ENCODE data around the gene CFAP99. TPM values are rescaled to one million over a fixed set of nuclear protein-coding genes. Genes with fewer than 3 reads are reported as not detected.

Gene CFAP99
- total RNA-seq, 1 donor from 2014 or later, result not detected

DNA sequence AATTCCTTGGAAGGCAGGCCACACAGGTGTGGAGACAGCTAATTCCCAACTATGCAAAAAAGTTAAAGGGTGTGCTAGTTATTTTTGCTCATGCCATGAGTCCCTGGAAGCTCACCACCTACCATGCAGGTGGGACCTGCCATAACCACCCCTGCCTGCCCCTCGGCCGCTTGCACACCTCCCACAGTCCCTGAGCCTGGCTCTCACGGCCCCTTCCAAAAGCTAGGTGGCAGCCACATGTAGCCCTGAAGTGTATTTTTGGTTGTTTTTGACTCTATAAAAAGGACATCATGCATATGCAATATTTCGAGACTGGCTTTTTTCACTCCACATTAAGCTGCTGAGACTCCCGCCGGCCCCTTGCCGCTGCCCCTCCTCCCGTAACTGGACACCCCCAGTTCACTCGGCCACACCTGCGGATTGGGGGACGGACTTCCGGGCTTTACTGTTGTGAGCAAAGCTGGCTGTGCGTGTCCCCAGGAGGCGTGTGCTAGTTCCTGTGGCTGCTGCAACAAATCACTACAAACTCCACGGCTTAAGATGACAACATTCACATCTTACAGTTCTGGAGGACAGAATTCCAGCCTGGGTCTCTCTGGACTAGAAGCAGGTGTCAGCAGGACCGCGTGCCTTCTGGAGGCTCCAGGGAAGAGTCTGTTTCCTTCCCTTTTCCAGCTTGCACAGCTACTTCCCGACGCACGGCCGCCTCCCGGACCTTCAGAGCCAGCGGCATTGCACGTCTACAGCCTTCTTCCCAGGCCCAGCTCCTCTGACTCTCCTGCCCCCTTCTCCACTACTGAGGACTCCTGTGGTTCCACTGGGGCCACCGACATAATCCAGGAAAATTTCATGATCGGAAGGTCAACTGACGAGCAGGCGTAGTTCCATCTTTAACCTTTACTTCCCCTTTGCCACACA is 25.1 kb upstream of the CFAP99 start:
- TF ChIP-seq, protein P1, sequence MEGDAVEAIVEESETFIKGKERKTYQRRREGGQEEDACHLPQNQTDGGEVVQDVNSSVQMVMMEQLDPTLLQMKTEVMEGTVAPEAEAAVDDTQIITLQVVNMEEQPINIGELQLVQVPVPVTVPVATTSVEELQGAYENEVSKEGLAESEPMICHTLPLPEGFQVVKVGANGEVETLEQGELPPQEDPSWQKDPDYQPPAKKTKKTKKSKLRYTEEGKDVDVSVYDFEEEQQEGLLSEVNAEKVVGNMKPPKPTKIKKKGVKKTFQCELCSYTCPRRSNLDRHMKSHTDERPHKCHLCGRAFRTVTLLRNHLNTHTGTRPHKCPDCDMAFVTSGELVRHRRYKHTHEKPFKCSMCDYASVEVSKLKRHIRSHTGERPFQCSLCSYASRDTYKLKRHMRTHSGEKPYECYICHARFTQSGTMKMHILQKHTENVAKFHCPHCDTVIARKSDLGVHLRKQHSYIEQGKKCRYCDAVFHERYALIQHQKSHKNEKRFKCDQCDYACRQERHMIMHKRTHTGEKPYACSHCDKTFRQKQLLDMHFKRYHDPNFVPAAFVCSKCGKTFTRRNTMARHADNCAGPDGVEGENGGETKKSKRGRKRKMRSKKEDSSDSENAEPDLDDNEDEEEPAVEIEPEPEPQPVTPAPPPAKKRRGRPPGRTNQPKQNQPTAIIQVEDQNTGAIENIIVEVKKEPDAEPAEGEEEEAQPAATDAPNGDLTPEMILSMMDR (IDR thresholded peaks at IDR 0.05; ENCODE audit: unreplicated experiment), result no peak
- peaks cover 36% of the 10 kb centered on the region for H3K27me3 Mint-ChIP-seq
- peak overlapping the region; percentile 64 for H3K4me3 Mint-ChIP-seq (ENCODE audit: low read depth)
- H3K36me3 Mint-ChIP-seq (ENCODE audit: insufficient read depth), result no peaks in the 10 kb centered on the region
- no peaks in the 10 kb centered on the region for H3K9me3 Mint-ChIP-seq (ENCODE audit: low read depth)
- H3K27ac Mint-ChIP-seq, result peak overlapping the region; percentile 6
- peaks cover 15% of the 10 kb centered on the region for H3K4me1 Mint-ChIP-seq (ENCODE audit: low read depth)
- DNase-seq (ENCODE audit: low spot score, unreplicated experiment), result no peak

DNA sequence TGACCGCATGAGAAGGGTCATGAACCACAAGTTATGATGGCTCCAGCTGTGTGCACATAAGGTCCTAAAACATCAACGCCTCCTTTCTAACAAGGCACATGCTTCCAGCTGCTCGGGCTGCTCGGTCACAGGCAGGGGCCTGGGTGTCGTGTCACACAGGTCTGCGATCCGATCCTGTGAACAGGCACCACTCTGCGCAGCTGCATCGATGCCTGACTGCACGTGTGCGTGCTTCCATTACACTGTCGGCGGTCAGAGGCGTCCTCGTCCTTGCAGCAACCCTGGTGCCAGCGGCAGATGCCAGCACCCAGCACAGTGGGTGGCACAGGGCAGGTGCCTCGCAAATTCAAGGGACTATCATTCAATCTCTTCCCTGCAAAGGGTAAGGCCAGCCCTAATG is 24.2 kb upstream of the CFAP99 start:
- TF ChIP-seq, protein P1 (IDR thresholded peaks at IDR 0.05; ENCODE audit: unreplicated experiment), result no peak
- Mint-ChIP-seq H3K9me3 (ENCODE audit: low read depth) (no peaks in the 10 kb centered on the region), H3K27ac (no peak overlapping the region), H3K36me3 (ENCODE audit: insufficient read depth) (no peaks in the 10 kb centered on the region), H3K4me1 (ENCODE audit: low read depth) (peaks cover 15% of the 10 kb centered on the region), H3K4me3 (ENCODE audit: low read depth) (no peak overlapping the region), H3K27me3 (peaks cover 31% of the 10 kb centered on the region)
- no peak for DNase-seq (ENCODE audit: low spot score, unreplicated experiment)

GRCh38 chr4:2395038-2395437 is 23.7 kb upstream of the CFAP99 start:
- TF ChIP-seq, protein P1 (IDR thresholded peaks at IDR 0.05; ENCODE audit: unreplicated experiment), result no peak
- peaks cover 27% of the 10 kb centered on the region for H3K27me3 Mint-ChIP-seq
- H3K27ac Mint-ChIP-seq, result no peak overlapping the region
- H3K4me1 Mint-ChIP-seq (ENCODE audit: low read depth), result peaks cover 15% of the 10 kb centered on the region
- no peaks in the 10 kb centered on the region for H3K36me3 Mint-ChIP-seq (ENCODE audit: insufficient read depth)
- H3K9me3 Mint-ChIP-seq (ENCODE audit: low read depth), result no peaks in the 10 kb centered on the region
- H3K4me3 Mint-ChIP-seq (ENCODE audit: low read depth), result no peak overlapping the region
- no peak for DNase-seq (ENCODE audit: low spot score, unreplicated experiment)

GRCh38 chr4:2395584-2395983 is 23.2 kb upstream of the CFAP99 start:
- no peak overlapping the region for H3K27ac Mint-ChIP-seq
- no peak overlapping the region for H3K4me3 Mint-ChIP-seq (ENCODE audit: low read depth)
- no peak for DNase-seq (ENCODE audit: low spot score, unreplicated experiment)
- H3K9me3 Mint-ChIP-seq (ENCODE audit: low read depth), result no peaks in the 10 kb centered on the region
- TF ChIP-seq, protein P1 (IDR thresholded peaks at IDR 0.05; ENCODE audit: unreplicated experiment), result no peak
- H3K4me1 Mint-ChIP-seq (ENCODE audit: low read depth), result peaks cover 15% of the 10 kb centered on the region
- H3K27me3 Mint-ChIP-seq, result peaks cover 22% of the 10 kb centered on the region
- H3K36me3 Mint-ChIP-seq (ENCODE audit: insufficient read depth), result no peaks in the 10 kb centered on the region

GRCh38 chr4:2396781-2397368 is 21.9 kb upstream of the CFAP99 start:
- H3K4me3 Mint-ChIP-seq (ENCODE audit: low read depth), result no peak overlapping the region
- DNase-seq (ENCODE audit: low spot score, unreplicated experiment), result no peak
- H3K36me3 Mint-ChIP-seq (ENCODE audit: insufficient read depth), result no peaks in the 10 kb centered on the region
- H3K27ac Mint-ChIP-seq, result no peak overlapping the region
- TF ChIP-seq, protein P1 (IDR thresholded peaks at IDR 0.05; ENCODE audit: unreplicated experiment), result no peak
- H3K4me1 Mint-ChIP-seq (ENCODE audit: low read depth), result peaks cover 16% of the 10 kb centered on the region
- H3K27me3 Mint-ChIP-seq, result peaks cover 15% of the 10 kb centered on the region
- no peaks in the 10 kb centered on the region for H3K9me3 Mint-ChIP-seq (ENCODE audit: low read depth)

Data from progenitor cell of endocrine pancreas (in vitro differentiated cells).